ENCODE measurements around the gene C12orf75. TPM values are rescaled to one million over a fixed set of nuclear protein-coding genes. Genes with fewer than 3 reads are reported as not detected.

C12orf75 gene
- total RNA-seq, 6 experiments from 2014 or later, result 1,007 to 1,412 (median 1,300) TPM

DNA sequence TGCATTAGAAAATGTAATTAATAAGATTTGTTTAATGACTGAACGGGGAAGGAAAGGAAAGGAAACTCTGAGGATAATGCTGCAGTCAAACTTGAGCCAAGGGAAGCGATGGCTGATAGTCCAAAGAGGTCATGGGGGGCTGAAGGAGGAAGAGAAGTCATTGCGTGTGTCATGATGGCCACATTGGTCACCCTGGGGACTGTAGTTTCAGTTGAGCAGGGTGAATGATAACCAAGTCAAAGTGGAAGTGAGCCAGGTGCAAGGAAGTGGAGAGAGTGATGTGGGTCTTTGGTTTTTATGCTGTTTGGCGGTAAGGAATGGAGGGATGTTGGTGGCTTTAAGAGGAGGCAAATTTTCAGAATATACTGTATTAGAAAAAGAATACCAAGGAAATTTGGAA lies 21.6 kb downstream of the C12orf75 start:
- Mint-ChIP-seq H3K27me3 (ENCODE audit: insufficient read depth) (no peaks in the 10 kb centered on the region; the same call in none of the 2 replicates), H3K4me1 (ENCODE audit: low read depth) (peaks cover 92% of the 10 kb centered on the region), H3K9me3 (no peaks in the 10 kb centered on the region), H3K27ac (peak overlapping the region; percentile 55), H3K4me3 (peak overlapping the region; percentile 35), H3K36me3 (ENCODE audit: low read depth) (peaks cover 72% of the 10 kb centered on the region)
- TF ChIP-seq, protein P1, sequence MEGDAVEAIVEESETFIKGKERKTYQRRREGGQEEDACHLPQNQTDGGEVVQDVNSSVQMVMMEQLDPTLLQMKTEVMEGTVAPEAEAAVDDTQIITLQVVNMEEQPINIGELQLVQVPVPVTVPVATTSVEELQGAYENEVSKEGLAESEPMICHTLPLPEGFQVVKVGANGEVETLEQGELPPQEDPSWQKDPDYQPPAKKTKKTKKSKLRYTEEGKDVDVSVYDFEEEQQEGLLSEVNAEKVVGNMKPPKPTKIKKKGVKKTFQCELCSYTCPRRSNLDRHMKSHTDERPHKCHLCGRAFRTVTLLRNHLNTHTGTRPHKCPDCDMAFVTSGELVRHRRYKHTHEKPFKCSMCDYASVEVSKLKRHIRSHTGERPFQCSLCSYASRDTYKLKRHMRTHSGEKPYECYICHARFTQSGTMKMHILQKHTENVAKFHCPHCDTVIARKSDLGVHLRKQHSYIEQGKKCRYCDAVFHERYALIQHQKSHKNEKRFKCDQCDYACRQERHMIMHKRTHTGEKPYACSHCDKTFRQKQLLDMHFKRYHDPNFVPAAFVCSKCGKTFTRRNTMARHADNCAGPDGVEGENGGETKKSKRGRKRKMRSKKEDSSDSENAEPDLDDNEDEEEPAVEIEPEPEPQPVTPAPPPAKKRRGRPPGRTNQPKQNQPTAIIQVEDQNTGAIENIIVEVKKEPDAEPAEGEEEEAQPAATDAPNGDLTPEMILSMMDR (IDR thresholded peaks at IDR 0.05), result no peak
- no peak for DNase-seq

- H3K36me3 Mint-ChIP-seq (ENCODE audit: low read depth), result peaks cover 68% of the 10 kb centered on the region
- no peak for DNase-seq
- H3K4me1 Mint-ChIP-seq (ENCODE audit: low read depth), result peaks cover 93% of the 10 kb centered on the region
- peak overlapping the region; percentile 55 for H3K27ac Mint-ChIP-seq
- no peaks in the 10 kb centered on the region for H3K9me3 Mint-ChIP-seq
- TF ChIP-seq, protein P1 (IDR thresholded peaks at IDR 0.05), result no peak
- peak overlapping the region; percentile 1 for H3K4me3 Mint-ChIP-seq
- no peaks in the 10 kb centered on the region; the same call in none of the 2 replicates for H3K27me3 Mint-ChIP-seq (ENCODE audit: insufficient read depth)
Observed at GRCh38 chr12:105352940-105353635, 22.6 kb downstream of the C12orf75 start.

- no peaks in the 10 kb centered on the region; the same call in none of the 2 replicates for H3K27me3 Mint-ChIP-seq (ENCODE audit: insufficient read depth)
- TF ChIP-seq, protein P1 (IDR thresholded peaks at IDR 0.05), result no peak
- H3K36me3 Mint-ChIP-seq (ENCODE audit: low read depth), result peaks cover 63% of the 10 kb centered on the region
- H3K4me3 Mint-ChIP-seq, result peak overlapping the region; percentile 59
- H3K27ac Mint-ChIP-seq, result peak overlapping the region; percentile 66
- DNase-seq, result peak; percentile 57
- H3K4me1 Mint-ChIP-seq (ENCODE audit: low read depth), result peaks cover 91% of the 10 kb centered on the region
- no peaks in the 10 kb centered on the region for H3K9me3 Mint-ChIP-seq
Observed at GRCh38 chr12:105355752-105356151, 25.3 kb downstream of the C12orf75 start.

GRCh38 chr12:105357162-105357691 lies 26.7 kb downstream of the C12orf75 start:
- peak; percentile 55 for DNase-seq
- Mint-ChIP-seq H3K36me3 (ENCODE audit: low read depth) (peaks cover 58% of the 10 kb centered on the region), H3K4me1 (ENCODE audit: low read depth) (peaks cover 79% of the 10 kb centered on the region), H3K4me3 (peak overlapping the region; percentile 54), H3K9me3 (no peaks in the 10 kb centered on the region), H3K27me3 (ENCODE audit: insufficient read depth) (no peaks in the 10 kb centered on the region; the same call in none of the 2 replicates), H3K27ac (peak overlapping the region; percentile 87)
- TF ChIP-seq, protein P1 (IDR thresholded peaks at IDR 0.05), result no peak

- TF ChIP-seq, protein P1 (IDR thresholded peaks at IDR 0.05), result no peak
- H3K27me3 Mint-ChIP-seq (ENCODE audit: insufficient read depth), result no peaks in the 10 kb centered on the region; the same call in none of the 2 replicates
- H3K9me3 Mint-ChIP-seq, result no peaks in the 10 kb centered on the region
- H3K27ac Mint-ChIP-seq, result peak overlapping the region; percentile 42
- no peak overlapping the region for H3K4me3 Mint-ChIP-seq
- peaks cover 55% of the 10 kb centered on the region for H3K36me3 Mint-ChIP-seq (ENCODE audit: low read depth)
- DNase-seq, result no peak
- peaks cover 78% of the 10 kb centered on the region for H3K4me1 Mint-ChIP-seq (ENCODE audit: low read depth)
Observed at GRCh38 chr12:105358789-105359188, 28.3 kb downstream of the C12orf75 start.
